Embryonic facial prominence (tissue), 1 donor: ENCODE measurements around the gene LRIT2.

ENCODE experiments used
- DNase-seq: peaks from one replicate; pipeline ENCODE4 v3.0.0-alpha.2; 2016; ENCODE audit errors: extremely low spot score

Gene LRIT2

DNA sequence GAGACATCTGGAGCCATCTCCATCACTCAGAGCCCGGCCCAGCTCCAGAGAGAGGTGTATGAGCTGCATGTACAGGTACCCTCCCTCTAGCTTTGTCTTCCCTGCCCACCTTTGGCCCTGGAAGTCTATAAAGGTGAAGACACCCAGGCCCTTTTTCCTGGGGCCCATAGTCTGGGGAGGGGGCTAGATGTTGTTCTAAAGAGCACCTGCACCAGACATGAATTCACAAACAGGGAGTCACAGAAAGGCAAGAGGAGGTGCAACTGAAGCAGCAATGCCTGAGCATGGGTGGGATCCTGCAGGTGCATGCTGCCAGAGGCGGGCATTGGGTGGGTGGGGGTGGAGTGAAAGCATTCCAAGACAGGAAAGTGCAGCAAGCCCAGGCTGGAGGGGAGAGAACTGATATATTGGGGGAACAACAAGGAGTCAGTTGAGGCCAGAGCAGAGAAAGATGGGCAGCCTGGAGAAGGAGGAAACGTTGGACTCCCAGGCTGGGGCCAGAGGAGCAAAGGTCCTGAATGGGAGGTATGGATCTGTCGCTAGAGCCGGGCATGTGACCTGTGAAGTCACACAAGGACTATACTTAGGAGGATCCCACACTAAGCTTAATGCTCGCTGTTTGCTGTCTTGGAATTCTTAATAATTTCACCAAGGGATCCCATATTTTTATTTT is 19.4 kb downstream of the LRIT2 start:
- DNase-seq, result no peak

DNA sequence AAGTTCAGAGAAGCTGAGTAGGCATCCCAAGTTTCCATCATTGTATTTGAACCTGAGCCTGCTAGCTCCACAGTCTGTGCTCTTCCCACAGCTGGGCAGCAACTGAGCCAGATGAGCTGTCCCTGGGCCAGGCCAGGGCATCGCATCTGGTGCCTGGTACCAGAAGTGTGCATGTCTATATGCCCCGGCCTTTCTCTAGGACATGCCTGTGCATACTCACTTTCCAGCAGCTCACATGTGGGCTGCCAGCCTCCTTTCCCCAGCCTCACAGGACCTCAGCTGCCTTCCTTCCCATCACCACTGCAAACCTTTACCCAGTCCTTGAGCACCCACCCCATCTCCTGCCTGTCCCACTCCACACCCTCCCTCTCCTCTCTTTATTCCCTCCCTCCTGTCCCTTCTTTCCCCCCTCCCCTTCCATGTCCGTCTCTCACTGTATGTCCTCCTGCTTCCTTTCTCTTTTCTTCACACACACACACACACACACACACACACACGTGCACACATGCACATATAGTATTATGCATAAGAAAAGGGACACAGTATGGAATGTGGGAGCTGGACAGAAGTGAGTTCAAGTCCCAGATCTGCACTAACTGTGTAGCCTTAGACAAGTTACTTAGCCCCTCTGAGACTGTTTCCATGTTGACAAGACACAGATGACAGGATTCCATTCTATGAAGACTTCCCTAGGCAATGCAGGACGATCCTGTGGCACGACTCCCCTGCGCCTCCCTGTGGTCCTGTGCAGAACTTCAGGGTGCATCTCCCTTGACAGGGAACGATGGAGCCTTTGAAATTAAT is 20.1 kb downstream of the LRIT2 start:
- no peak for DNase-seq

GRCh38 chr10:84204610-84205009 is 20.7 kb downstream of the LRIT2 start:
- no peak for DNase-seq

GRCh38 chr10:84204122-84204521 is 21.2 kb downstream of the LRIT2 start:
- no peak for DNase-seq

DNA sequence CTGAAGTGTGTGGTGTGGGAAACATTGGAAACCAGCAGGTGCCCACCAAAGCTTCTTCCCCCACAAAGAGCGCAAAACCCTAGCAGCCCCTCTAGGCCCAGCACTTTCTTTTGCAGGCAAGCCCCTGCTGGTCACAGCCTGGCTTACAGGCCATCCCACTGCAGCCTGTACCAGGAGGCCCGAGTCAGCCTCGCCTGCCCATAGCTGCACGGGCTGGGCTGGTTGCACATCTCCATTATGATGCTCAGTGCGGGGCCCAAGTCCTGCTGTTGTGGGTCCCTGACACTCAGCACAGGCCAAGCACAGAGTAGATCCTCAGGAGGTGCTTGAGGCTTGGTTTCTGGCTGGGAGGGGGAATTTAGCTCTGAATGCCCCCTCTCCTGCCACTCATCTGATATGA is 23.0 kb downstream of the LRIT2 start:
- DNase-seq, result no peak

DNA sequence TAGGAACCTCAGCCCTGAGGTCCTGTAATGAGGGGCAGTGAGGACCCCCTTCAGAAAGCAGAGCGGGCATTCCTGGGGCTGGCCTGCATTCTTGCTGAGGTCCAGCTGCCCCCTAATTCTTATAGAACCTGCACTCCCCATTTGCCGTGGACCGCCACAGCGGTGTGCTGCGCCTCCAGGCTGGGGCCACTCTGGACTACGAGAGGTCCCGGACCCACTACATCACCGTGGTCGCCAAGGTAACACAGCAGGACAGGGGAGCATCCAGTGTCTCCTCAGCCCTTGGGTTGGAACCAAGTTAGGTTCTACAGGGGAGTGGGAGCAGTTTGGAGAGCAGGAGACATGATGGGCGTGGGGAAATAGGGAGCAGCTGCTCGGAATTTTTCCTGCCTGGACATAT is 23.7 kb downstream of the LRIT2 start:
- DNase-seq, result no peak

DNA sequence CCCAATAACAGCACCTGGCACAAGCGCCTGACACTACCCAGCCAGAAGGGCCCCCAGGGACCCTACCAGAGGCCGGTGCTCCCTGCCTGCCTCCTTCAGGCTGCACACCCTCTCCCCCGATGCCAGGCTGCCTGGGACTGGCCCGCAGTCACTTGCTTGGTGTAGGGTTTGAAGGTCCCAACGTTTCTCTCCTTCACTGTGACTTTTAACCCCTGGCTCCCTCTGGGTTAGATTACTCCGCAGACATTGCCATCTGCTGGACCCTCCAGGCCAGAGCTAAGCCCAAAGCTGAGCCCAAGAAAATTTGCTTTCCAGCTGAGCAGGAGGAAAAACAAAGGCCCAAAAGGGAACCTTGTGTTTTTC is 24.1 kb downstream of the LRIT2 start:
- no peak for DNase-seq

- DNase-seq, result no peak
These were observed 24.7 kb downstream of the LRIT2 start for GRCh38 chr10:84200537-84201243.

- no peak for DNase-seq
These were observed 27.0 kb downstream of the LRIT2 start for GRCh38 chr10:84198206-84198915.

DNA sequence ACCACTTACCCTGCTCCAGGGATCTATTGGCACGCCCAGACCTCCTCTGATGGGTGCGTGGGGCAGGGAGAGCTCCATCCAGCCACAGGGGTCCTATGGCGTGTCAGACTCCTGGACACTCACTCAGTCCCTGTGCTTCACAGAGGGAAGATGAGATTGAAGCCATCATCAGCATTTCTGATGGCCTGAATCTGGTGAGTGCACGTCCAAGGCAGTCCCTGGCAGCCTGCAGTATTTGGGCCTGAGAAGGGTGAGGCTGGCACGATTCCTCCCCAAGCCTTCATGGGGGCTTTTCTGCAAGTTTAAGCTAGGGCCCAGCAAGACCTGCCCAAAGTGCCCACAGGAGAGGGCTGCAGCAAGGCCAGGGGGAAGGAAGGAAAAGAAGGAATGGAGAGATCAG is 27.7 kb downstream of the LRIT2 start:
- no peak for DNase-seq

DNA sequence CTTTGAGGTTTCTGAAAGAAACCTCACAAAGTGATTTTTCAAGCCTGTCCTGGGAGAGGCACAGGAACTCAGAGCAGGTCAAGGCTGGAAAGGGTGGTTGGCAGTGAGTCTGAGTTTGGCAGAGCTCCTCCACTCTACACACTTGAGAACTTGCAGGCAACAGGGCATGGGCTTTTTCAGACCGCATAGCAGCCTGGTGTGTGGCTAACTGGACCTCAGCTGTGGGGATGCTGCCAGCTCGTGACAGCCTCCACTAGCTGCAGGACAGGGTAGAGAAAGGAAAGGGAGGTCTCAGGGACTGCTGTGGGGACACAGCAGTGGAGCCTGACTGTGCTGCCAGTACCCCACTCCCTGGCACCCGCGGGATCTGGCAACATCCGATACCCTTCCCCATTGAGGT is 28.4 kb downstream of the LRIT2 start:
- DNase-seq, result no peak

DNA sequence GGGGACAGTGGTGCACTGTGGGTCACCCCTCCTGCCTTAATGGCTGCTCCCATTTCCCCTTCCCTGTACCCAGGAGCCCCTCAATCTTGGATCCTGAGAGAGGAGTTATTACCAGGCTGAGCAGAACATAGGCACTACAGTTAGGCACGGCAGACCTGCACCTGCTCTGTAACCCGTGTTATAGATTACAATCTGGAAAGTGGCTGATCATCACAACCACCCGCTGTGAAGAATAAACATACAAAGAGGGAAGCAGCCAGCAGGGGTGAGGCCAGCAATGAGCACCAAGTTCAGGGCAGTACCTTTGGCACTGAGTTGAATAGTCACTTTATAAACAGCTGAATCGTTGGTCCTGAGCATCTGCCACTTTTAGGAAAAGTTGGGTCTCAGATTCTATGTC is 29.3 kb downstream of the LRIT2 start:
- no peak for DNase-seq

DNA sequence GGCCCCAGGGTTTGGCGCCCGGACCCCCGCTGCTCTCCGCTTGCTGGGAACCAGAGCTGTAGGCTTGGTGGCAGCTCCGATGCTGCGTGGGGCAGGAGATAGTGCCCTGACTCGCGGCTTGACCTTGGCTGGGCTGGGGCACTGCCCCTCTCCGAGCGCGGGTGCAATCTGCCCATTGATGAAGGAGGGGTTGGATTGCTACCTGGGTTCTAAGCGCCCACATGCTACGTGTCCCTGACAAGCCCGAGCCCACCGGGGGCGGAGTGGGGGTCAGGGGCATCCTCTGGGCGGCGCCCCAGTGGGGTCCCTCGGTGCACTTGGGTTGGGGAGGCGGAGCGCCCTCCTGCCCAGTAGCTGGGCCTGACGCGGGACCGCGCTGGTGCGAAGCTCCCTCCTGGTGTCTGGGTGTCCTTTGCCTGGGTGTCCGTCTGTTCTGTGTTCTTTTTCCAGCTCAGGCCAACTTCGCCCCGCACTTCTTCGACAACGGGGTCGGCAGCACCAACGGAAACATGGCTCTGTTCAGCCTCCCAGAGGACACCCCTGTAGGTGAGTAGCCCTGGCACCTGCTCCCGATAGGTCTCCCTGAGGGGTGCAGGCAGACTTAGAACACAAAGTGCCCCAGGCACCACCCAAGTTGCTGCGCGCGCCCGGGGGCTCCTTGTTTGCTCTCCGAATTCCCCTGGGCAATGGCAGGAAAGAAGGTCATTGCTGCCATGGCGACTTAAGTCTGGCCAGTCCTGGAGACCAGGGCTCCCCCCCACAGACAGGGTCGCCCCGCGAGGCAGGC is 30.1 kb downstream of the LRIT2 start:
- no peak for DNase-seq

DNA sequence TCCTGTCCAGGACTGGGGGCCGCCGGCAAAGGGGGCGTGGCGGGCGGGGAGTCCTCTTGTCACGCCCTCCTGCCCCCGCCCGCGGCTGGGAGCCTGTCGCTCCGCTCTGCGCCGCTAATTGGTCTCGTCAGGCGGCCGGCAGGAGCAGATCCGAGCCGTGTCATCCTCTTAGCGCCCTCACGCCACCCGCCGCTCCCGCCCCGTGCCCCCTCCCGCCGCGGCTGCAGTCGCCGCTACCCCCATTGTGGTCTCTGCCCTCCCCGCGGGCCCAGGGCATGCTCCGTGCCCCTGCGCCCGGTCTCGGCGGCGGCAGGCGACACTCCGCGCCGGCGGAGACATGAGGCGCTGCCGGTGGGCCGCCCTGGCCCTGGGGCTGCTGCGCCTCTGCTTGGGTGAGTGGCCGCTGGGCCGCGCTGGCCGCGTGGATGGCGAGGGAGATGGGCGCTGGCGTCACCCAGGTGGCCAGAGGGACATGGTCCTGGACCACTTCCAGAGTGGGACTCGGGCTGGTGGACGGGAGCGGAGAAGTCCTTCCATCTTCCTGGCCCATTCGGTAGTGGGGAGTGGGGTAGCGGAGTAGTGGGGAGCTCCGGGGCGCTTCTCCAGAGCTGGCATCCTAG is 30.8 kb downstream of the LRIT2 start, which contains the start of gene CDHR1:
CDHR1 (plus strand) TSS at position 114 of the 620 bp plus-strand sequence; CDS start at position 338, 224 bp downstream.
- no peak for DNase-seq

DNA sequence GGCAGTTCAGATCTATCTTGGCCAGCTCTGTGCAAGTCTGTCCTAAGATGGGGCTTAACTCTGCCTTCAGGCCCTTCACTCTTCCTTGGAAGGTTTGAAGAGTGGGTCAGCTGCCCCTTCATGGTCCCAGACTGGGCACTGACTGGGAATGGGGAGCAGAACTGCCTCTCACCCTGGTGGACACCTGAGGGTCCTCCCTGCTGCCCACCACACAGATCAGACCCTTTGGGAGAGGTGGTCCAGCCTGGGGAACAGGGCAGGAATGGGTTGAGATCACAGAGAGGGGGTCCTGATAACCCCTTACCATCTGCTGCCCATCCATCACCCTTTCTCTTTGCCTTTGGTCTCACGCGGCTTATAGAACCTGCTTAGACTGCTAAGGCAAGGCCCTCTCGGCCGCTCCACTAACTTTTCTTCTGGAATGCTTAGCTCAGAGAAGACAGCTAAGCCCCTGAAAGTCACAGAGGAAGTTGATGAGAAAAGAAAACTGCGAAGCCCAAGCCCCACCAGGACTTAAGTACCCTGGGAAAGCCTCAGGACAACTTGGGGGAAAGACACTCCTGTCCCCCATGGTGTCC is 31.4 kb downstream of the LRIT2 start:
- no peak for DNase-seq

- DNase-seq, result no peak
These were observed 32.0 kb downstream of the LRIT2 start for GRCh38 chr10:84193327-84193726.

- DNase-seq, result no peak
These were observed 34.2 kb downstream of the LRIT2 start for GRCh38 chr10:84191106-84191505.

- DNase-seq, result no peak
These were observed 34.7 kb downstream of the LRIT2 start for GRCh38 chr10:84190621-84191020.

DNA sequence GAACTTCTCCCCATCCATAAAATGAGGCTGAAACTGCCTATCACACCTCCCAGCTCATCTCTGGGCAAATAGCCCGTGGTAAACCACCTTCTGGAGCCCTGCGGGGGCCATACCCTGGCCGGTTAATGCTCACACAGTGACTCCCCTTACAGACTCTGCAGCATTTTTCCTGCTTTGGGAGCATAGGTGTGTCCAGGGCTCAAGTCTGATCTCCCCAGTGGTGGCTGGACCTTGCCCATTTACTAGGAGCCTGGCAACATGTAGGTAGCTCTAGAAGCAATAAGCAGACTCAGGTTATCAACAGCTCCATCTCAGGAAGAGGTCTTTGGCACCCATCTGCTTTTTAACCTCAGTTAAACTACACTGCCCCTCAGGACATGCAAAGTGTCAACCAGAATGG is 36.5 kb downstream of the LRIT2 start:
- DNase-seq, result no peak

- DNase-seq, result no peak
These were observed 39.7 kb downstream of the LRIT2 start for GRCh38 chr10:84185526-84186175.
